Stimulated activated CD4-positive, alpha-beta T cell treated with anti-CD3 and anti-CD28 coated beads, Interleukin-2, amount 100 ng/mL, for 4 hours (primary cell): Measurements from ENCODE around the gene HAVCR2.
"Not testable (repeated sequence)": the region's sequence is repeated elsewhere in the genome, so short reads cannot be mapped to it uniquely, and the experiment has no call there.

Experiments
- DNase-seq: peaks from one replicate; pipeline ENCODE4 v3.0.0-alpha.2; 2020; ENCODE audit warnings: low read depth

HAVCR2 gene

GRCh38 chr5:157088342-157088990 is 20.4 kb downstream of the HAVCR2 start:
- DNase-seq: no peak

GRCh38 chr5:157086751-157087359 is 22.0 kb downstream of the HAVCR2 start:
- DNase-seq: no peak

DNA sequence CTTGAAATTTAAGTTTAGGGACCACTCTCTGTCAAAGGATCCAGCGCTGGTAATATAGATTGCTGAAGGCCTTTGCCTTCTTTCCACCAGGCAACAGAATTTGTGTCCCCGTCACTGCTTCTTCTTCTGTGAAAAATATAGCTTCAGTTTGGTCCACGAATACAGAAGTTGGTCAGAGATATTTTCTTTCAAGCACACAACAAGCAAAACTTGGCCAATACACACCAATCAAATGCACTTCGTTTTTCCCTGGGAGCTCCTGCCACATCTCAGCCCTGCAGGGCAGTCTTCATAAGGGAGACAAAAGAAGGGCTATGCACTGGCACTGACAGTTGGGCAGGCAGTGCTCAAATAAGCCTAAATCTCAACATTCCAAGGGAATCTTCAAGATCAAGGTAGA is 22.9 kb downstream of the HAVCR2 start:
- no peak for DNase-seq

- DNase-seq: no peak
These were observed 28.6 kb downstream of the HAVCR2 start for GRCh38 chr5:157080286-157080685.

GRCh38 chr5:157076558-157076957 is 32.3 kb downstream of the HAVCR2 start:
- no peak for DNase-seq

DNA sequence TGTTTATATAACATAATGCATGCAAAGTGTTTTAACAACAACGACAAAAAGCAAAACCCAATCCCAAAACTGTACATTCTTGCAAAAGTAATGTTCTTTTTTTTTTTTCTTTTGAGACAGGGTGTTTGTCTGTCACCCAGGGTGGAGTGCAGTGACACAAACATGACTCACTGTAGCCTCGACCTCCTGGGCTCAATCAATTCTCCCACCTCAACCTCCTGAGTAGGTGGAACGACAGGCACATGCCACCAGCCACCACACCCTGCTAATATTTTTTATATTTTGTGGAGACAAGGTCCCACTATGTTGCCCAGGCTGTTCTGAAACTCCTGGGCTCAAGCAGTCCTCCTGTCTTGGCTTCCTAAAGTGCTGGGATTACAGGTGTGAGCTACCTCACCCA is 36.3 kb downstream of the HAVCR2 start:
- DNase-seq: no peak

DNA sequence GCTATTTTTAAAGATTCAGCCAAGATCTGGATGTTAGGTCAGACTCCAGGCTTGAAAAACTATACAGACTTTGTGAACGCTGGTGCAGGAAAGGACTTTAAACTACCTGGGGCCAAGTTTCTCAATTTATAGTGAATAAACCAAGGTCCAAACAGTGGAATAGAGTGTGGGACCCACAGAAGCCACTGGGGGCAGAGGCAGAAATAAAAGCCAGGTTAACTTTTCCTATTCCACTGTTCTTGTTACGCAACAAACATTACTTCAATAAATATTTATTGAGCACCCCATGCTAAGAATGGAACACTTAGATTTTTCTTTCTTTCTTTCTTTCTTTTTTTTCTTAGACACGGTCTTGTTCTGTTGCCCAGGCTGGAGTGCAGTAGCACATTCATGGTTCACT is 38.9 kb downstream of the HAVCR2 start:
- DNase-seq: no peak

DNA sequence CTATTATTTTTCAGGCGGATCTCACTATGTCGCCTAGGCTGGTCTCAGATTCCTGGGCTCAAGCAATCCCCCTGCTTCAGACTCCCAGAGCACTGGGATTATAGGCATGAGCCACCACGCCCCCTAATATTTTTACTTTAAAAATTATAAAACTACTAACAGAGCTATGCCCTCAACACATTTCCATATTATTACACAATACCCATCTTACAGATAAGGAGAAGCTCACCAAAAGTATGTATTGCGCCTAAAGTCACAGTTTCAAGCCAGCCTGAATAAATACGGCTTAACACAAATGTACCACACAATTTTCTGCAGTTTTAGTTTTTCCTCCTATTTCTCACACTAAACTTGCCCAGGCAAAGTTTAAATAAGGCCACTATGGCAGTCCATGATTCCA is 40.1 kb downstream of the HAVCR2 start:
- no peak for DNase-seq

GRCh38 chr5:157068339-157068738 is 40.5 kb downstream of the HAVCR2 start:
- no peak for DNase-seq

DNA sequence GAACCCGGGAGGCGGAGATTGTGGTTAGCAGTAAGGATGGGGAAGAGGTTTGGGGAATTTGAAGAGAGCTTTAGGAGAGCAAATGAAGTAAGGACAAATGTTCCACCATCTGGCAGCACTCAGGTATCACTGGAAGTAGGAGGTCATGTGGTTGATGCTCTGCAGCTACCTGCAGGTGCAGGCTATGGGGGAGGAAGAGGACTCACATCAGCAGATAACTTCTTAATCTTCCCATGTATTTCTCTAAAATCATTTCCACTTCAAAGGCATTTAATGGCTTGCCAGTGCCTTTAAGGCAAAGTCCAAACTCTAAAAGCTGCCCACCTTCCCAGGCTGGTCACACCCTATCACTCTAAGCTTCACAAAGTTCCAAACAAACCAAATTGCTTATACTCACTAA is 41.8 kb downstream of the HAVCR2 start:
- DNase-seq: no peak

- DNase-seq: no peak
These were observed 42.8 kb downstream of the HAVCR2 start for GRCh38 chr5:157066080-157066479.

DNA sequence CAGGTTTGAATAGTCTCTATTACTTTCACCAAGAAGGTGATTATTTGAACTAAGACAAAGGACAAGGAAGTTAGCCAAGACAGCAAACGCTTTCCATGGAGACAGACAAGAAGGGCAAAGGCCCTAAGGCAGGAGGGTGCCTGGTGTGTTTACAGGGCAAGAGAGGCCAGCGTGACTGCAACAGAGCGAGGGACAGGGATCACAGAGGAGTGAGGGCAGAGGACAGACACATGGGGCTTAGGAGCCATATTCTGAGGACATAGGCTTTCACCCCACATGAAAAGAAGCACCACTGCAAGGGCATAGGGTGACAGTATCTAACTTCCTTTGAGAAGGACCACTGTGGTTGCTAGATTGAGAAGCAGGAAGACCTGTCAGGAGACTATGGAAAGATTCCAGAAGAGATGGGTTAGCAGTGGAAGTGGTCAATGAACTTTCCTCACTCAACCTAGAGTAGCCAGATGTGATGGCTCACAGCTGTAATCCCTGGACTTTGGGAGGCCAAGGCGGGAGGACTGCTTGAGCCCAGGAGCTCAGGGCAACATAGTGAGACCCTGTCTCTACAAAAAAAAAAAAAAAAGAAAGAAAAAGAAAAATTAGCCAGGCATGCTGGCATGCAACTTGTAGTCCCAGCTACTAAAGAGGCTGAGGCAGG is 44.9 kb downstream of the HAVCR2 start:
- no peak for DNase-seq

DNA sequence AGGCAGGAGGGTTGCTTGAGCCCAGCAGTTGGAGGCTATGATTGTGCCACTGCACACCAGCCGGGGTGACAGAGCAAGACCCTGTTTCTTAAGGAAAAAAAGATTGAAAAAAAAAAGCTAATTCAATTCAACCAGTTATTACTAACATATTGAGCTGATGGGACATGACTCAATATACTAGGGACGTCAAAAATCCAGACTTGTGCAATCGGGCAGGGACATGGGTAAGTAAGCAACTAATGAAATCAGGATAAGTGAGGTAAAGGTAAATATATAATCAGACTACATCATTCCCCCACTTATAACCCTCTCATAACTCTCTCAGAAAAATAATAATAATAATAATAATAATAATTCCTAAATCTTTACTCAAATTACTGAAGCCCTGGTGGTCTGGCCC is 49.0 kb downstream of the HAVCR2 start:
- DNase-seq: no peak

DNA sequence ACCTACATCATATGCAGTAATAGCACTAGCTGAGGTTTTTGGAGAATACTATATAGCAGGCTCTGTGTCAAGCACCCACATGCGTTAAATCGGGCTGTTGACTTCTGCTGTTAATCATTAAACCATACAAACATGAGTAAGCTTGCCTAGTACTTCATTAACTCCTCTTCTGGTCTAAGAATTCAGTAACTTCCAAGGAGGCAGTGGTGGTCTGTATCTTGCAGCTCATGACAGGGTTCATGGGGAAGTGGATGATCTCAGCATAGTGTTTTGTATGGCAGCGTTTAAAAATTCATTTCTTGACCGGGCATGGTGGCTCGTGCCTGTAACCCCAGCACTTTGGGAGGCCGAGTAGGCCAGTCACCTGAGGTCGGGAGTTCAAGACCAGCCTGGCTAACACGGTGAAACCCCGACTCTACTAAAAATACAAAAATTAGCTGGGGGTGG is 49.7 kb downstream of the HAVCR2 start, which contains the start of gene HAVCR1:
Gene HAVCR1, minus strand, starts transcription at position 24 of the 447 bp plus-strand sequence. CDS start 1,173 bp downstream, outside the sequence.
- no peak for DNase-seq

DNA sequence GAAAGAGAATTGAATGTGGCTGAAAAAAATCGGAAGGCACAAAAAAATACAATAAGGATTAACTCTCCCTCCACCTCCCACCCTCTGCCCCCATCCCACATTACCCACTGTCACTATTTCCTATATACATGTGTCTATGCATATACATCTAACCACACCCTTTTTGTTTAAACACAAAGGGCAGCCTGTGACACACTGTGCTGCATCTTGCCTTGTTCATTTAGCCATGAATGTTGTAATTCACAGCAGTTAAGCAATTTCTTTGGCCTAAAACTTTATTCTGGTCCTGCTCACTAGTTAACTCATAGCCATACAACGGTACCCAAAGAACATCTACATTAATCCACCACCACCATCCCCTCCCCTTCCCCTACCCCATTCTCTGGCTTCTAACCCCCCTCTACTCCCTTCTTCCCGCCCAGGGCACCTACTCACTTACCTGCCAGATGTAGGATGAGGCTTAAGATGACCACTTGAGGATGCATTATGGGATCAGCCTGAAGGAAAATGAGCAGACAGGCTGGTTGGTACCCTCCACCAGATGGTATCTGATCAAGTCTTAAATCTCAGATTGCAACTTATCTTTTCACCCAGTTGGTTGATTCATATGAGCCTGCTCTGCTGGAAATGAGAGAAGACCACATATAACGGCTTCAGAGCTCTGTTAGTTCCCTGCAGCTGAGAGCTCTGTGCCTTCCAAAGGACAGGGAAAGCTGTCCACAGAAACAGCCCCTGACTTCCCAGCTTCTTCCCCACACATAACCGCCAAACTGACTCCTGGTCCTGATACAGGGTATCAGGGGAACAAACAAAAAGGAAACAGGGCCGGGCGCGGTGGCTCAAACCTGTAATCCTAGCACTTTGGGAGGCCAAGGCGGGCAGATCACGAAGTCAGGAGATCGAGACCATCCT is 51.1 kb downstream of the HAVCR2 start:
- DNase-seq: no peak

- DNase-seq: not testable (repeated sequence)
These were observed 52.0 kb downstream of the HAVCR2 start for GRCh38 chr5:157056848-157057247.

- no peak for DNase-seq
These were observed 57.1 kb downstream of the HAVCR2 start for GRCh38 chr5:157051604-157052245.

DNA sequence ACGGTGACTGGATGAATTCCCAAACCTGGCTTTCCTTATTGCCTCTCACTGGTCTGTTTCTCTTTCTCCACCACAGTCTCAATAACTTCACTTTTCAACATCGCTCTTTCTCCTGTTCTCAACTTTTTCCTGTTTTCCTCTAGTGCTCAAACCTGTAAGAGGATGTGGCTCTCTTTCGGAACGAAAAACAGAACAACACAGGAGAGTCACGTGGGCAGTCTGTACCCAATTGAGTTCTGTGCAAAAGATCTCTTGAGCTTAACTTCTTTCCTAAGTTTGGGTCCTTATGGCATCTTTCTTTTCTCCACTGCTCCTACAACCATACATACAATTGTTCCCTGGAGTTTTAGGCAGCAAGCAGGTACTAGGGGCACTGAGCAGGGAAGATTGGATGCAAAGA is 58.8 kb downstream of the HAVCR2 start:
- no peak for DNase-seq

- no peak for DNase-seq
These were observed 59.2 kb downstream of the HAVCR2 start for GRCh38 chr5:157049605-157050004.

DNA sequence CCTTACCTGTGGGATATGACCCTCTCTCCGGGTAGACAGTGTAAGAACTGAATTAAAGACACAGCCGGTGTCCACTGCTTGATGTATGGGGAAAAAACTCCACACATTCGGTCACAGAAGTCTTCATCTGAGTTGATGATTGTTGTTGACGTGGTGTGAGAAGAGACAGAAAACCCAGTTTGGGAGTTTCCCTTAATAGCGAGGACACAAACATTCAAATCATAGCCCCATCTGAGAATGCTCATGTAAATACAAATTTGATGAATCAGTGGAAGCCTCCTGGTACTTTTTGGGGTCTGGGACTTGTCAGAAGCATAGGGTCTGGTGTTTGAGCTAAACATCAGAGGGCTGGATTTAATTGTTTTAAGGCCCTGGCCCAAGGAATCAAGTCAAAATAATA is 60.9 kb downstream of the HAVCR2 start:
- DNase-seq: no peak

DNA sequence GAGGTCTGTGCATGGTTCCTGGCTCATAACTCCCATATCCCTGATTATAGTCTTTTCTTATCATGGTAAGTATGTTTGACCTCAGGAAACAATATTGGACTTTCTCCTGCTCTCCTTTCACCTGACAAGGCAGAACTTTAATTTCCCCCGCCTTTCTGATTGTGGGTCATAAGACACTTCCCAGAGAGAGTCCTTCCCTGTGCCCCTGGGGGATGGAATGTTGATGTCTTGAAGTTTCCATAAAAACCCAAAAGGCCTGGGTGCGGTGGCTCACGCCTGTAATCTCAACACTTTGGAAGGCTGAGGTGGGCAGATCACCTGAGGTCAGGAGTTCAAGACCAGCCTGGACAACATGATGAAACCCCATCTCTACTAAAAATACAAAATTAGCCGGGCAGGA is 61.8 kb downstream of the HAVCR2 start:
- not testable (repeated sequence) for DNase-seq

GRCh38 chr5:157046041-157046440 is 62.8 kb downstream of the HAVCR2 start:
- DNase-seq: no peak
